ENCODE results near the gene CHST7.

CHST7 gene

DNA sequence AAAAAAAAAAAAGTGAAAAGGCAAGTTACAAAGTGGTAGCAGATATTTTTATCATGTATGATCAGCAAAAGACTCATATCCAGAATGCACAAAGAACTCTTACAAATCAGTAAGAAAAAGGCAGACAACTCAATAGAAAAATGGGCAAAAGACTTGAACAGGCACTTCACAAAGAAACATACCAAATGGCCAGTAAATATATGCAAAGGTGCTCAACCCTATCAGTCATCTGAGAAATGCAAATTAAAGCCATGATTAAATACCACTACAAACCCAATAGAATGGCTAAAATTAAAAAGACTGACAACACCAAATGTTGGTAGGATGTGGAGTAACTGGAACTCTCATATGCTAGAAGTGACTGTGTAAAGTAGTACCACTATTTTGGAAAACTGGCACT lies 45.4 kb downstream of the CHST7 start:
- Histone ChIP-seq H3K4me3 (ENCODE audit: low read length) (no peak overlapping the region), H3K9ac (ENCODE audit: low read depth, low read length) (no peak overlapping the region), H3K4me2 (ENCODE audit: low read length) (no peak overlapping the region), H3K27me3 (ENCODE audit: control insufficient read depth, insufficient read depth, low read length) (peaks cover 5% of the 10 kb centered on the region), H3K9me3 (replicated peaks; ENCODE audit: low read length) (no peaks in the 10 kb centered on the region), H3K4me1 (ENCODE audit: control insufficient read depth, insufficient read depth, low read length) (no peaks in the 10 kb centered on the region), H3K36me3 (ENCODE audit: insufficient read depth, low read length) (no peaks in the 10 kb centered on the region)

DNA sequence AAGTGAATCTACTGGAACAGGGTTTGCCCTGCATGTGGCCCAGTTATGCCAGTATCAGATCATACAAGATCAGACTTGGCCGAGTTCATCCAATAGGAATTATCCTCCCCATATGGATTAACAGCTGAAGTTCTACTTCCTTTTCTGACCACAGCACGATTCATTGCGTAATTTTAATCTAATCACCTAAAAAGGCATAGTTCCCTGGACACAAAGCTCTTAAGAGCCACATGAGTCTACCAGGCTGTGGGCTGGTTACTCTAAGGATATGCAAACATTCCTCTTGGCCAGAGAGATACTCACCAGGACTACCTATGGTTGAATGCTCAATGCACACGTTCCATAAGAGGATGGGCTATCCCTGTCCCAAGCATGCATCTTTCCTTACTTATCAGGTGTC lies 46.9 kb downstream of the CHST7 start:
- Histone ChIP-seq H3K36me3 (ENCODE audit: insufficient read depth, low read length) (no peaks in the 10 kb centered on the region), H3K4me3 (ENCODE audit: low read length) (no peak overlapping the region), H3K27me3 (ENCODE audit: control insufficient read depth, insufficient read depth, low read length) (peaks cover 5% of the 10 kb centered on the region), H3K4me2 (ENCODE audit: low read length) (no peak overlapping the region), H3K9ac (ENCODE audit: low read depth, low read length) (no peak overlapping the region), H3K9me3 (replicated peaks; ENCODE audit: low read length) (no peaks in the 10 kb centered on the region), H3K4me1 (ENCODE audit: control insufficient read depth, insufficient read depth, low read length) (no peaks in the 10 kb centered on the region)

DNA sequence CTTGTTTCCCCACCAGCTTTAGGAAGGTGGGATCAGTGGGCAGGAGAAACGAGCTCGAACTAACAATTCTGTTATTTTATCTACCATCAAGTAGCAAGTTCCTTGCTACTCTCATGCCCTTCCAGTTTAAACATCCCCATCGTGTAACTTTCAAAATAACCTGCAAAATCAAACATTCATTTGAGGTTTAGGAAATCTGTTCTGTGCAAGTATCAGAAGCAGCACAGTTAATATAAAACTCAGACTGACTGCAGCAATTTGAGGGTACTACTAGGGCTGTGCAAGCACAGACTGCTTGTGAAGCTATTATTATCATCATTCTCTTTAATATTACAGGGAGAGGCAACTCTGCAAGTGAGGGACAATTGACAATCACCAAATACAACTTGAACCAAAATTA lies 48.0 kb downstream of the CHST7 start:
- no peaks in the 10 kb centered on the region for H3K36me3 ChIP-seq (ENCODE audit: insufficient read depth, low read length)
- no peak overlapping the region for H3K4me2 ChIP-seq (ENCODE audit: low read length)
- no peak overlapping the region for H3K9ac ChIP-seq (ENCODE audit: low read depth, low read length)
- H3K27me3 ChIP-seq (ENCODE audit: control insufficient read depth, insufficient read depth, low read length), result peaks cover 5% of the 10 kb centered on the region
- H3K9me3 ChIP-seq (replicated peaks; ENCODE audit: low read length), result no peaks in the 10 kb centered on the region
- H3K4me3 ChIP-seq (ENCODE audit: low read length), result no peak overlapping the region
- H3K4me1 ChIP-seq (ENCODE audit: control insufficient read depth, insufficient read depth, low read length), result no peaks in the 10 kb centered on the region

DNA sequence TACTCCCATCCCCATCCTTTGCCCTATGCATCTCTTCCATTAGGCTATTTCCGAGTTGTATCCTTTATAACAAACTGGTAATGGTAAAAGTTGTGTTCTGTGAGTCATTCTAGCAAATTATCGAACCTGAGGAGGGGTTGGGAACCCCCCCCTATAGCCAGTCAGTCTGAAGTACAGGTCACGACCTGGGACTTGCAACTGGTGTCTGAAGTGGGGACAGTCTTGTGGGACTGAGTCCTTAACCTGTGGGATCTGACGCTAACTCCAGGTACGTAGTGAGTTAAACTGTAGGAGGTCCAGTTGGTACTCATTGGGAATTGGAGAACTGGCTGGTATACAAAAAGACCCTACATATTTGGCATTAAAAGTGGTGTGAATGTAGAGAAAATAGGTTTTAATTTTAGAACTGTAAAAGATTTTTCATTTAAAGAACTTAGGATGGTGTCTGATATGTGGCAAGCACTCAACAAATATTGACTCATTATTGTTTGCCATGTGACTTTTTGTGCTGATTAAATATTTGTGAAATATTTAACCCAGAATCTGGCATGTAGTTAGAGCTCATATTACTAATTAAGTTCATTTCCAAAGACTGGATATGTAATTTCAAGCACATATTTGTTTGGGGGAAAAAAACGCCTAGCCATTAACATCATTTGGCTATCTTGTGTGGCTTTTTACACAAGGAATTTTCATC lies 50.7 kb downstream of the CHST7 start:
- Histone ChIP-seq H3K27me3 (ENCODE audit: control insufficient read depth, insufficient read depth, low read length) (peaks cover 5% of the 10 kb centered on the region), H3K4me1 (ENCODE audit: control insufficient read depth, insufficient read depth, low read length) (peaks cover 16% of the 10 kb centered on the region), H3K4me2 (ENCODE audit: low read length) (no peak overlapping the region), H3K9me3 (replicated peaks; ENCODE audit: low read length) (no peaks in the 10 kb centered on the region), H3K4me3 (ENCODE audit: low read length) (no peak overlapping the region), H3K9ac (ENCODE audit: low read depth, low read length) (no peak overlapping the region), H3K36me3 (ENCODE audit: insufficient read depth, low read length) (no peaks in the 10 kb centered on the region)

DNA sequence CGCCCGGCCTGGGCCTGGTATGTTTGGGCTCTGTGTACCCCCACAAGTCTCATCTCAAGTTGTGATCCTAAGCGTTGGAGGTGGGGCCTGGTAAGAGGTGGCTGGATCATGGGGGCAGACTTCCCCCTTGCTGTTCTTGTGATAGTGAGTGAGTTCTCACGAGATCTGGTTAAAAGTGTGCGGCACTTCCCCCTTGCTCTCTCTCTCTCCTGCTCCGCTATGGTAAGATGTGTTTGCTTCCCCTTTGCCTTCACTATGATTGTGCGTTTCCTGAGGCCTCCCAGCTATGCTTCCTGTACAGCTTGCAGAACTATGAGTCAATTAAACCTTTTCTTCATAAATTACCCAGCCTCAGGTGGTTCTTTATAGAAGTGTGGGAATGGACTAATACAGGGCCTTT lies 53.0 kb downstream of the CHST7 start:
- no peak overlapping the region for H3K9ac ChIP-seq (ENCODE audit: low read depth, low read length)

DNA sequence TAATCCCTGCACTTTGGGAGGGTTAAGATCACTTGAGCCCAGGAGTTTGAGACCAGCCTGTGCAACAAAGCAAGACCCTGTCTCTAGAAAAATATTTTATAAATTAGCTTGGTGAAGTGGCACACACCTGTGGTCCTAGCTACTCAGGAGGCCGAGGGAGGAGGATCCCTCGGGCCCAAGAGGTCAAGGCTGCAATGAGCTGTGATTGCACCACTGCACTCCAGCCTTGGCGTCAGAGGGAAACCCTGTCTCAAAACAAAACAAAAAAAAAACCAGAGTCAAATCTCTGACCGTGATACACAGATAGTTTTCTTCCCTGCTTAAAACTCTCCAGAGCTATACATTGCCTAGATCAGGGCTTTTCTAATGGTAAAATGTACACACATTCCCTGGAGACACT lies 53.5 kb downstream of the CHST7 start:
- H3K9ac ChIP-seq (ENCODE audit: low read depth, low read length), result no peak overlapping the region
- no peak overlapping the region for H3K4me2 ChIP-seq (ENCODE audit: low read length)
- no peaks in the 10 kb centered on the region for H3K9me3 ChIP-seq (replicated peaks; ENCODE audit: low read length)
- peaks cover 5% of the 10 kb centered on the region for H3K27me3 ChIP-seq (ENCODE audit: control insufficient read depth, insufficient read depth, low read length)
- H3K36me3 ChIP-seq (ENCODE audit: insufficient read depth, low read length), result no peaks in the 10 kb centered on the region
- H3K4me3 ChIP-seq (ENCODE audit: low read length), result no peak overlapping the region
- peaks cover 21% of the 10 kb centered on the region for H3K4me1 ChIP-seq (ENCODE audit: control insufficient read depth, insufficient read depth, low read length)

More for the DNA sequence above, 53.0 kb downstream of the CHST7 start:
- Histone ChIP-seq H3K4me2 (ENCODE audit: low read length) (no peak overlapping the region), H3K36me3 (ENCODE audit: insufficient read depth, low read length) (no peaks in the 10 kb centered on the region), H3K4me3 (ENCODE audit: low read length) (no peak overlapping the region), H3K9me3 (replicated peaks; ENCODE audit: low read length) (no peaks in the 10 kb centered on the region), H3K27me3 (ENCODE audit: control insufficient read depth, insufficient read depth, low read length) (peaks cover 5% of the 10 kb centered on the region), H3K4me1 (ENCODE audit: control insufficient read depth, insufficient read depth, low read length) (peaks cover 21% of the 10 kb centered on the region)

DNA sequence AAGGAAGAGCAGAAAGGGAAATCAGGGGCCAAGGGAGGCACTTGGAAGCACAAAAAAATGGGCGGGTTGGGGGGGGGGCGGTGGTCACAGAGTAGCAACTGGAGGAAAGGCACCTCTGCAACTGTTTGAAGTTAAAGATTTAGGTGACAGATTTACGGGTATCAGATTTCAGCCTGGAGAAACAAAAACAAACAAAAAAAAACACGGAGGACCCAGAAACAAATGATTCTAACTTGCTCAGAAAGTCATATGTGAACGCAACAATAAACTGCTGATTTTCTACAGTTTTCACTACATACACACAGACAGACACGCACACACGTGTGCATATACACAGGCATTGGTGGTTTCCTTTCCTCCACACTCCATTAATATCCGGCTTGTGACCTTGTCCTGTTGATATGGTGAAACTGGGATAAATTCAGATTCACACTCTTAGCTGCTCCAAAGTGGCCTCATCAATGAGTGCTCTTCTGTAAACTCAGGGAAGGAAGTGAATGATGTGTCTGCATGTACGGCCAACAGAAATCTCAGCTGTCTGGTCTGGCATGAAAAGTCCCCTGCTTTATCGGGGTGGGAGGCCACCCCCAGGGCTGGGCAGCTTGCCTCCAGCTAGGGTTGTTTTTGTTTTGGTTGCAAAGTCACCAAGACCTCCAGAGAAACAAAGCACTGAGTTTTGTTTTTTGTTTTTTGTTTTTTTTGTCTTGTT lies 54.3 kb downstream of the CHST7 start:
- peaks cover 5% of the 10 kb centered on the region for H3K27me3 ChIP-seq (ENCODE audit: control insufficient read depth, insufficient read depth, low read length)
- H3K4me1 ChIP-seq (ENCODE audit: control insufficient read depth, insufficient read depth, low read length), result peaks cover 21% of the 10 kb centered on the region
- no peaks in the 10 kb centered on the region for H3K36me3 ChIP-seq (ENCODE audit: insufficient read depth, low read length)
- H3K4me3 ChIP-seq (ENCODE audit: low read length), result no peak overlapping the region
- H3K9ac ChIP-seq (ENCODE audit: low read depth, low read length), result no peak overlapping the region
- H3K9me3 ChIP-seq (replicated peaks; ENCODE audit: low read length), result no peaks in the 10 kb centered on the region
- H3K4me2 ChIP-seq (ENCODE audit: low read length), result no peak overlapping the region

DNA sequence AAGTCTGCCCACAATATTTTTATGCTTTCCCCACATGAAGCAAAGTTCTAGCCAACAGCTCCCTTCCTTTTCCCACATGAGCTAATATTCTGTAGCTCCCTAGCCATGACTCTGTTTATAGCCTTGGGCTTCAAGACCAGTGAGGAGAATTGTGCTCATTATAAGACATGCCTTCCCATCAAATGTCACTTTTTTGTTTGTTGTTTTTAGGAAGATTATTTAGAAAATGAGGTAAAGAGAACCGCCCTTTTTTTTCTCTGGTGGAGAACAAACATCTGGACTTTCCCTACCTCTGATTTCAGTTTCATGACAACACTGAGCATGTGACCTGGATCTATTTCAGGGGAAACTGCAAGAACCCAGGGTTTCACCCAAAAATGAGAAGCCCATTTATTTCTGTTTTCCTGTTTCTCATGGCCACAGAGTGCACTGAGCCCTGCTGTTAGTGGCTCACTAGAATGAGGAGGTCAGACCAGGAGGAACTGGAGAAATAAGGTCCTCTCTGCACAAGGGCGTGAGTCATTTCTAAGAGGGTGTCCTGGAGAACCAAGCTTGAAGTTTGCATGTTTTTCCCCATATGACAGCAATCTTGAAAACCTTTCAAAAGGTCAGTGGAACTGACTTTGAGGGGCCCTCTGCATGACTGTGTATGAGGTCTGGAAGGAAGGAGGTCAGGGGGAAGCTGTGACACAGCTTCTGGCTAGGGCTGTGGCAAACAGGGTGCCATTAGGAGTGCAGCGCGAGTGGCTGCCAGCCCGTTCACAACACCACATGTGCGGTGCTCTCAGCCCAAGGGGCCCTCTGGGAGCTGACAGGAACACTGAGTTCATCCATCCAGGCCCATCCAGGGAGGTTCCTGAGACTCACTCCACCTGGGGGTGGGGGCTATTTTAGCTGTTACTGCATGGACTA lies 55.2 kb downstream of the CHST7 start:
- no peak overlapping the region for H3K9ac ChIP-seq (ENCODE audit: low read depth, low read length)
- no peaks in the 10 kb centered on the region for H3K36me3 ChIP-seq (ENCODE audit: insufficient read depth, low read length)
- no peaks in the 10 kb centered on the region for H3K9me3 ChIP-seq (replicated peaks; ENCODE audit: low read length)
- no peak overlapping the region for H3K4me3 ChIP-seq (ENCODE audit: low read length)
- H3K27me3 ChIP-seq (ENCODE audit: control insufficient read depth, insufficient read depth, low read length), result no peaks in the 10 kb centered on the region
- peaks cover 21% of the 10 kb centered on the region for H3K4me1 ChIP-seq (ENCODE audit: control insufficient read depth, insufficient read depth, low read length)
- H3K4me2 ChIP-seq (ENCODE audit: low read length), result no peak overlapping the region

DNA sequence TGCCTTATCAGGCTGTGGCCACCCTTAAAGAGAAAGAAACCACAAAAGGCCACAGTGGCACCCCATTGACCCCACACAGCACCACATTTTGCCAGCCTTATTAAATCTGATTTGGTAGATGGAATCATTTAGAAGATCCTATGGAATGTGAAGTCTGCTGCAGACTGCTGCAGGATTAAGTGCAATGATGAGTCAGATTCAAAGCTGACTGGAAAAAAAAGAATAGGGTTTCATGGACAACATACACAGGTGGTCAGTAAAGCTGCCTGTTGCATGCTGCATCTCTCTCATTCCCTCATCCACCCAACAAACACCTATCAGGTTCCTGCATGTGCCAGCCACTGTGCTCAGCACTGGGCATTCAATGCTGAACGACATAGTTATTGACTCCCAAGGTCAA lies 56.6 kb downstream of the CHST7 start:
- Histone ChIP-seq H3K4me3 (ENCODE audit: low read length) (no peak overlapping the region), H3K36me3 (ENCODE audit: insufficient read depth, low read length) (no peaks in the 10 kb centered on the region), H3K4me2 (ENCODE audit: low read length) (no peak overlapping the region), H3K27me3 (ENCODE audit: control insufficient read depth, insufficient read depth, low read length) (no peaks in the 10 kb centered on the region), H3K4me1 (ENCODE audit: control insufficient read depth, insufficient read depth, low read length) (peaks cover 21% of the 10 kb centered on the region), H3K9ac (ENCODE audit: low read depth, low read length) (no peak overlapping the region), H3K9me3 (replicated peaks; ENCODE audit: low read length) (no peaks in the 10 kb centered on the region)

DNA sequence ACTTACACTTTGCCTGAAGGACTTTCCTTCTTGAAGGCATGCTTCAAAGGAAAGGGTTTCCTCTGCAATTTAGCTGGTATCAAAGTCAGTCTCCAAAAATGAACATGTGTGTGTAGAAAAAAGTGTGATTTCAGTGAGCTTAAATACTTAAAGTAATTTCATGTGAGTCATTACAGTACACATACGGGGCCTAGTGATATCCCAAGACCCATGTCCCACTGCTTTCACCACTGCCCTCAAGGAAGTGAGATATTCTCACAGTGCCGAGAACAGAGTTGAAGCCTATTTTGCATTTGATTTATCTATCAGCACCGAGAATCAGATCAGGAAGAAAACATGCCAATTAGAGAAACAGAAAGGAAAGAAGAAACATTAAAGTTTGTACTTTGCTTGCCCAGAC lies 61.0 kb downstream of the CHST7 start:
- no peaks in the 10 kb centered on the region for H3K27me3 ChIP-seq (ENCODE audit: control insufficient read depth, insufficient read depth, low read length)
- H3K4me1 ChIP-seq (ENCODE audit: control insufficient read depth, insufficient read depth, low read length), result peaks cover 4% of the 10 kb centered on the region
- H3K9me3 ChIP-seq (replicated peaks; ENCODE audit: low read length), result no peaks in the 10 kb centered on the region
- no peak overlapping the region for H3K9ac ChIP-seq (ENCODE audit: low read depth, low read length)
- no peaks in the 10 kb centered on the region for H3K36me3 ChIP-seq (ENCODE audit: insufficient read depth, low read length)
- H3K4me3 ChIP-seq (ENCODE audit: low read length), result no peak overlapping the region
- H3K4me2 ChIP-seq (ENCODE audit: low read length), result no peak overlapping the region

DNA sequence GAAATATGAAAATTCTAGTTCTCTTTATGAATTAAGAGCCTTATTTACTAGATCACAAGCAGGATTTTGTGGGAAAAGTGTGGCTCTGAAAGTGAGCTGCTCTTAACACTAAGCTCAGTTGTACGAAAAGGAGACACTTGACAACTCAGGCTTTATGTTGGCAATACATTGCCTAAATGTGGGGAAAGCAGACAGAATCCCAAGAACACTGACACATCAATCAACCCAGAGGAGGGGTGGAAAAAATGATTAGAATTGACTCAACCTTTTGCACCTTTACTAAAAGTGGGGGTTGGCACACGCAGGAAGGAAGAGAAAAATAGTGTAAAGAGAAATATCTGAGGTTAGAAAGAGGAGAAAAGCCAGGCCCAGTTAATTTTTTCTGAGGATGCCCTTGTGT lies 61.6 kb downstream of the CHST7 start:
- Histone ChIP-seq H3K4me3 (ENCODE audit: low read length) (no peak overlapping the region), H3K27me3 (ENCODE audit: control insufficient read depth, insufficient read depth, low read length) (no peaks in the 10 kb centered on the region)

More for the DNA sequence above, 61.6 kb downstream of the CHST7 start:
- Histone ChIP-seq H3K4me1 (ENCODE audit: control insufficient read depth, insufficient read depth, low read length) (no peaks in the 10 kb centered on the region), H3K9ac (ENCODE audit: low read depth, low read length) (no peak overlapping the region), H3K36me3 (ENCODE audit: insufficient read depth, low read length) (no peaks in the 10 kb centered on the region), H3K4me2 (ENCODE audit: low read length) (no peak overlapping the region), H3K9me3 (replicated peaks; ENCODE audit: low read length) (no peaks in the 10 kb centered on the region)
